HepG2 (cell line): Measurements from ENCODE around the gene MAP3K2. TPM values are rescaled to one million over a fixed set of nuclear protein-coding genes. Genes with fewer than 3 reads are reported as not detected.

Source experiments
- FOXA1 ChIP-seq, 2 experiments: fragments of 450-650 bp in 1 of 2; sonication (generic) in 1 of 2; formaldehyde crosslinking in 1 of 2; IDR thresholded peaks; 2 replicates each; pipeline versions ENCODE4 v1.4.0 to v1.6.1; 2016 to 2020; ENCODE audit warnings: missing genetic modification reagents in 1 of 2
- HMGXB3 ChIP-seq: sonication (generic); formaldehyde crosslinking; IDR thresholded peaks from 2 replicates; pipeline ENCODE4 v1.4.0; 2020; ENCODE audit warnings: missing genetic modification reagents, borderline replicate concordance
- IKZF1 ChIP-seq: fragments of 450-650 bp; IDR thresholded peaks from 2 replicates; pipeline ENCODE4 v1.7.1; 2016
- KAT8 ChIP-seq: IDR thresholded peaks from 2 replicates; pipeline ENCODE4 v1.6.1; 2016; ENCODE audit warnings: missing genetic modification reagents, missing compliant biosample characterization
- KLF16 ChIP-seq, 2 experiments: sonication (generic) in 1 of 2; formaldehyde crosslinking in 1 of 2; IDR thresholded peaks; 2 replicates each; pipeline versions ENCODE4 v1.6.1 to v1.8.0; 2016 to 2023; ENCODE audit warnings: missing genetic modification reagents in 2 of 2, missing compliant biosample characterization in 1 of 2
- PITX1 ChIP-seq: sonication (generic); formaldehyde crosslinking; IDR thresholded peaks from 2 replicates; pipeline ENCODE4 v1.5.1; 2020; ENCODE audit warnings: mild to moderate bottlenecking, missing genetic modification reagents
- SALL2 ChIP-seq: sonication (generic); formaldehyde crosslinking; IDR thresholded peaks from 2 replicates; pipeline ENCODE4 v1.8.1; 2023; ENCODE audit warnings: mild to moderate bottlenecking, missing genetic modification reagents, inconsistent platforms
- STAT5B ChIP-seq: sonication (generic); formaldehyde crosslinking; IDR thresholded peaks from 2 replicates; pipeline ENCODE4 v1.4.0; 2020; ENCODE audit warnings: missing genetic modification reagents
- THAP11 ChIP-seq: IDR thresholded peaks from 2 replicates; pipeline ENCODE4 v1.6.1; 2016; ENCODE audit warnings: missing biosample characterization, missing genetic modification reagents
- TP53 ChIP-seq: sonication (generic); formaldehyde crosslinking; conservative IDR thresholded peaks from 2 replicates; pipeline ENCODE4 v1.4.0; 2020; ENCODE audit warnings: missing genetic modification reagents
- ZBED4 ChIP-seq: sonication (generic); formaldehyde crosslinking; IDR thresholded peaks from 2 replicates; pipeline ENCODE4 v1.4.0; 2020; ENCODE audit warnings: missing genetic modification reagents, borderline replicate concordance
- ZMAT3 ChIP-seq: sonication (generic); formaldehyde crosslinking; conservative IDR thresholded peaks from 2 replicates; pipeline ENCODE4 v1.7.0; 2021; ENCODE audit warnings: missing genetic modification reagents
- ZNF530 ChIP-seq: sonication (generic); formaldehyde crosslinking; IDR thresholded peaks from 2 replicates; pipeline ENCODE4 v1.5.0; 2020; ENCODE audit warnings: low read depth, mild to moderate bottlenecking, missing genetic modification reagents
- ZNF570 ChIP-seq: sonication (generic); formaldehyde crosslinking; IDR thresholded peaks from 2 replicates; pipeline ENCODE4 v1.4.0; 2020; ENCODE audit warnings: mild to moderate bottlenecking, missing genetic modification reagents, borderline replicate concordance
- ZNF609 ChIP-seq: sonication (generic); formaldehyde crosslinking; IDR thresholded peaks from 2 replicates; pipeline ENCODE4 v1.4.0; 2020; ENCODE audit warnings: mild to moderate bottlenecking, missing genetic modification reagents, borderline replicate concordance
- polyA plus RNA-seq, 8 experiments: library from polyadenylated mRNA; depleted of rRNA in 3 of 8; stranded (reverse) in 7 of 8; unstranded in 1 of 8; fragments of >200 nt; fragmentation: Illumina TruSeq in 4 of 8; extraction: Trizol in 4 of 8; gene quantifications; 2 replicates each; pipeline versions ENCODE4 v1.2.1 to v1.2.3, GENCODE V29; 2011 to 2016; ENCODE audit warnings: low read depth in 4 of 8, missing spikeins in 1 of 8, mixed read lengths in 1 of 8; ENCODE audit not compliant: insufficient read depth in 1 of 8
- total RNA-seq, 5 experiments: library from RNA; depleted of rRNA; stranded (reverse); fragments of >200 nt; fragmentation: Illumina TruSeq; extraction: Trizol; gene quantifications; 2 replicates each; pipeline ENCODE4 v1.2.3, GENCODE V29; 2016; ENCODE audit warnings: low read depth in 1 of 5

Gene MAP3K2
- total and polyA plus RNA-seq, 2 of the 13 experiments (the other 11 are each of a cell fraction or from before 2014, with no cell fraction given) = 12.2 to 37.2 TPM

GRCh38 chr2:127414638-127415592 lies 27.1 kb upstream of the MAP3K2 start (continued):
- TF ChIP-seq ZMAT3 (CRISPR knock-in tag) (peak; percentile 41), SALL2 (CRISPR knock-in tag) (no peak), ZNF570 (CRISPR knock-in tag) (no peak), ZBED4 (CRISPR knock-in tag) (peak; percentile 63; the same call in 1 of the 2 replicates), HMGXB3 (CRISPR knock-in tag) (0 out of 2 replicates have a peak, but pooled peaks have one; percentile 23), ZNF530 (no peak), IKZF1 (no peak), KLF16 (CRISPR knock-in tag; IDR thresholded peaks at IDR 0.05) (0 out of 4 replicates have a peak, but pooled peaks of 1 of the 2 experiments have one; percentile 5), STAT5B (no peak), PITX1 (CRISPR knock-in tag) (no peak; the same call in 1 of the 2 replicates), FOXA1 (IDR thresholded peaks at IDR 0.05) (no peak), FOXA1 (CRISPR knock-in tag; IDR thresholded peaks at IDR 0.05) (peak; percentile 44; the same call in 1 of the 2 replicates), KAT8 (CRISPR knock-in tag) (peak; percentile 53; the same call in 1 of the 2 replicates), ZNF609 (CRISPR knock-in tag) (peak; percentile 82; the same call in 1 of the 2 replicates), TP53 (CRISPR knock-in tag) (no peak), THAP11 (CRISPR knock-in tag) (peak; percentile 76)
